GM23248 (cell line): ENCODE data around the gene RALGPS1.

Experiments
- EZH2 ChIP-seq: fragments of 200-600 bp; sonication (generic); IDR thresholded peaks from 2 replicates; pipeline ENCODE4 v1.6.1; 2018; ENCODE audit warnings: antibody characterized with exemption, mild to moderate bottlenecking; ENCODE audit not compliant: insufficient read depth, poor library complexity, severe bottlenecking
- EZH2phosphoT487 ChIP-seq: fragments of 200-600 bp; sonication (generic); IDR thresholded peaks from 2 replicates; pipeline ENCODE4 v1.6.1; 2018; ENCODE audit warnings: antibody characterized with exemption, moderate library complexity, mild to moderate bottlenecking, low read depth; ENCODE audit not compliant: insufficient read depth

GRCh38 chr9:126874546-126875314 lies 39.9 kb upstream of the RALGPS1 start:
- no peak for TF ChIP-seq EZH2
- no peak for TF ChIP-seq EZH2phosphoT487
